HG02763 (cell line): ENCODE measurements around the gene KCNK3.
"Not testable (repeated sequence)": the region's sequence is repeated elsewhere in the genome, so short reads cannot be mapped to it uniquely, and the experiment has no call there.

ENCODE experiments used
- ATAC-seq: cut with Tn5 transposase; IDR thresholded peaks from one replicate; pipeline ENCODE4 v1.9.1; 2021; ENCODE audit warnings: mild to moderate bottlenecking, moderate library complexity; ENCODE audit not compliant: unreplicated experiment

The KCNK3 gene

DNA sequence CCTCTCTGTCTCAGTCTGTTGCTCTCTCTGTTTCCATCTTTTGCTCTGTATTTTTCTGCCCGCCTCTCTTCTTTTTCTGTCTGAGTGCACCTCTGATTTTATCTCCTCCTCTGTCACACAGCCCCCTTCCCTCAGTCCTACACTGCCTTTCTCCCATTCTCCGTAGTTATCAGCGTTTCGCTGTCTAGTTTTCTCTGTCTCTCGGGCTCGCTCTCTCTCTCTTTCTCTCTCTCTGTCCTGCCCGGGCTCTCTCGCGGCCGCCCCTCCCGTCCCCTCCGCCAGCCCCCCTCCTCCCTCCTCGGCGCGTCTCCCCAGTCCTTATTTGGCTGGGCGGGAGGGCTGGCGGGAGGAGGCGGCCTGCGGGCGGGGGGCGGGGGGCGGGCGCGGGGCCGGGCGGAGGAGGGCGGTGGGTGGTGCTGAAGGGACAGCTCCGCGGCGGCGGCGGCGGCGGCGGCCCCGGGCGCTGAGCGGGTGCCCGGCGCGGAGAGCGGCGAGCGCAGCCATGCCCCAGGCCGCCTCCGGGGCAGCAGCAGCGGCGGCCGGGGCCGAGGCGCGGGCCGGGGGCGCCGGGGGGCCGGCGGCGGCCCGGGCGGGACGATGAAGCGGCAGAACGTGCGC, at the start of gene KCNK3:
Gene KCNK3, plus strand, starts transcription at position 444 of the 618 bp plus-strand sequence. Its CDS starts 154 bp downstream, at position 598.
- no peak for ATAC-seq

DNA sequence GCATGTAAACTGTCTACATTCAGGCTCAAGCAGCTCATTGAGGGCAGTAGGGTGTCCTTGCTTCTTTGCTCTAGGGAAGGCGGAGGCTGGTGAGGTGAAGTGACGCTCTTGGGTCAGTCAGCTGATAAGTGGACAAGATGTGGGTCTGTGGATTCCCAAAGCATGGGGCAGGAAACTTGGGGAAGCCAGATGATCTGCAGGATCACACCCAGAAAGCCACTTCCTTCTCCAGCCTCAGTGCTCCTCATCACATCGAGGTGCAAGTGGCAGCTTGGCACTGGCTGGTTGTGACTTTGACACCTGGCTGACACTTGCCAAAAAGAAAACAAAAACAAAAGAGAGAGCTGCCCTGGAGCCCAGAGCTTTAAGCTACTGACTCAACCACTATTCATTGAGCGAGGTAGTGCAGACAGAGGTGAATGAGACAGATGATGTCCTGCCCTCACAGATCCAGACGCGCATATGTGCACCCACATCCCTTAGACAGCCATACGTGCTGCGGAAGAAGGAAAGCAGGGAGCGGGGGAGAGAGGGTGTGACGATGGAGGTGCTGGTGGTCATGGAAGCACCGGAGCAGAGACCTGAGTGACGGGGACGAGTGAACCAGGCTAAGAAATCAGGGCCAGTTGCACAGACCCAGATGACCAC, 48.2 kb upstream of the KCNK3 start:
- ATAC-seq = no peak

DNA sequence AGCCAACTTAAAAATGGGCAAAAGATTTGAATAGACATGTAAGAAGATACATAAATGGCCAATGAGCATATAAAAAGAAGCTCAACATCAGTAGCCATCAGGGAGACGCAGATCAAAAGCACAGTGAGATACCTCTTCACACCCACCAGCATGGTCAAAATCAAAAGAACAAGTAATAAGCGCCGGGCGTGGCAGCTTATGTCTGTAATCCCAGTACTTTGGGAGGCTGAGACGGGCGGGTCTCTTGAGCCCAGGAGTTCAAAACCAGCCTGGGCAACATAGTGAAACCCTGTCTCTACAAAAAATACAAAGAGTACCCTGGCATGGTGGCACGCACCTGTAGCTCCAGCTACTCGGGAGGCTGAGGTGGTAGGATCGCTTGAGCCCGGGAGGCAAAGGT, 46.8 kb upstream of the KCNK3 start:
- no peak for ATAC-seq

DNA sequence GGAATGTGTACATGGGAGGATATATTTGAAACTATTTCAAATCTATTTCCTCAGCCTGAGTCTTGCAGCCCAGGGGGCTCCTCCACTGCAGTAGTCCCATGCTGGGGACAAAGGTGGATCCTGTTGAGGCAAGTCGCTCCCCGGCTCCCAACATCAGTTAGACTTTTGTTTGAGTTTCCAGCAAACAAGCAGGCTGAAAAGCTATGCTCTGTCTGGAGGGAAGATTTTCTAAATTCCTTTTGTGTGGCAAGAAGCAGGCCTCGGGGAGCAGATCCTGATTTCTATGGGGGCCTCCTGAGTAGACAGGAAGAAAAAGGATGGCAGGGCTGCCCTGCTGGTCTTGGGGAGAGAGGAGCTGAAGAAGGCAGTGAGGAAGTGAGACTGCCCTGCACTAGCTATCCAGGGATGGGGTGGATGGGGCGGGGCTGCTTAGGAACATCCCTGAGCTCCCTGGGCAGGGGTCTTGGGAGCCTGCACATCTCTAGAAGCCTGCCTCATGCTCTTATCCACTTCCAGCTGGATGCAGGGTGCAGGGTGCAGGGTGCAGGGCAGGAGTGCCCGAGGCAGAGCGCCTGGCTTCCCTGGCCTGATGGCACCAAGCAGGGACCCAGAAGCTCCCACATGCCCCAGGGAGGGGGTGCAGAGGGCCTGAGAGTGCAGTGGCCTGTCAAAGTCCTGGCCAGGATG, 45.4 kb upstream of the KCNK3 start:
- no peak for ATAC-seq

DNA sequence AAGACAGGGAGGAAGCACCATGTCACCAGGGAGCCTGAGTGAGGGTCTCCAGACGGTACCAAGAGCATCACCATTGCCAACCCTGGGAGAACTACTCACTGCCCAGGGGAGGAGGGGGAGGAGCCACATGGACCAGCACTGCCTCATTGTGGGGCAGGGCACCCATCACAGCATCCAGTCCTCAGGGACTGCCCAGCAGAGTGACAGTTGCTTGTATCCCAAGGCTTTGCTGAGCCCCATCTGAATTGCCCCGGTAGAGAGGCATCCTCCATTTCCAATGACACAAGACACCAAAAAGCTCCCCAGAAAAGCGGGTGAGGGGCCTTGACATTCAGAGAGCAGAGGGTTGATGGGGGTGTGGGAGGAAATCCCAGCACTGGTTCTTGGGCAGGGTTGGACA, 44.5 kb upstream of the KCNK3 start:
- no peak for ATAC-seq

DNA sequence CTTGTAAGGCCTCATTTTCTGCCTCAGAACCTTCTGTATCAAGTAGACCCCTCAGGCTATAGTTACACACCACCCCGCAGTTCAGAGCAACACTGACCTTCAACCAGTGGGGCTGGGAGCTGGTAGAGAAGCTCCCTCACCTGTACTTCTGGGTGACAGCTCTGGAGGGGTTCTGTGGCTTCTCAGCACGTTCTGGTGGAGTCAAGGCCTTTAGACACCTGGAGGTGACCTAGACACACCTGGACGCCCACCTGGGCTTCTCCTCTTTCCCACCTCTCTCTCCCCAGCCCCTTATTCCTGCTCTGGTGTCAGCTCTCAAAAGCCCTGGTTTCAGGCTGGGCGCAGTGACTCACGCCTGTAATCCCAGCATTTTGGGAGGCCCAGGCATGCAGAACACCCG, 44.0 kb upstream of the KCNK3 start:
- no peak for ATAC-seq

DNA sequence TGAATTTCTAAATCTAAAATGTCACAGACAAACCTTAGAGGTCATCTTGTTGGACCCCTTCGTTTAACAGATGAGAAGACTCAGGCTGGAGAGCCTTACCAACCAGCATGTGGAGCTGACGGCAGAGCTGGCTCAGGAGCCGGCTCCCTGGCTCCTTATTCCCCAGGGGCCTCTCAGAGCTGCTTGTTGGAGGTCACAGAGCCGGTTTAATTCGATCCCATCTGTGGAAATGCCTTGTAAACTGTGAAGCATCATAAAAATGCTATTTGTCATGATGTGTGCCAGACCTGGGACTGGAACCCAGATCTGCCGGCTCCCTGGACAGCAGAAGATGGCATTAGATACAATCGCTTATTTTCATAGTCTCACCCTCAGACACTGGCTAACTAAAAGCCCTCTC, 43.2 kb upstream of the KCNK3 start:
- no peak for ATAC-seq

DNA sequence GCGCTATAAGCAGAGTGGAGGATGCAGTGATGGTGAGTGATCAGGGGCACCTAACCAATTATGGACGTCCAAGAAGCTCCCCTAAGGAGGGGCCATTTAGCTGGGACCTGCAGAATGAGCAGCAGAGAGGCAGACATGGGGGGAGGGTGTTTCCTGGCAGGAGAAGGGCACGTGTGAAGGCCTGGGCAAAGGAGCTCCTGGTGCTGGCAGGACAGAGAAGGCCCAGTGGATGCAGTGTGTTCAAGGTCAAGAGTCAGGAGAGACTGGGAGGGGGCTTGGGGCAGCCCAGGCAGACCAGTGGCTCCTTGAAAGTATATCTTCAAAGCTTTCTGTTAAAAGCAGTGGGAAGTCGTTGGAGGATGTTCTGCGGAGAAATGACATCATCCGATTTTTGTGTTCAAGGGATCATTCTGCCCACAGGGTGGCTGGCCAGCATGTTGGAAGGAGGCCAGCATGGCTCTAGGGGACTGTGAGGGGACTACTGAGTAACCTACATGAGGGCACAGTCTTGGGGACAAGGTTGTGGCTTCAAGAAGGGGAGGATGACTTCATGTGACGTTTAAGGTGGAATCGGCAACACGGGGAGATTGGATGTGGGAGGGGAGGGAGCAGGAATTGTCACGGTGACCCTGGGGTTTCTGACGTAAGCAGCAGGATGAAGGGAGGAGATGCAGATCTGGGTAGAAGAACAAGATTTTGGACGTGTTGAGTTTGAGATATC, 42.4 kb upstream of the KCNK3 start:
- ATAC-seq = no peak

DNA sequence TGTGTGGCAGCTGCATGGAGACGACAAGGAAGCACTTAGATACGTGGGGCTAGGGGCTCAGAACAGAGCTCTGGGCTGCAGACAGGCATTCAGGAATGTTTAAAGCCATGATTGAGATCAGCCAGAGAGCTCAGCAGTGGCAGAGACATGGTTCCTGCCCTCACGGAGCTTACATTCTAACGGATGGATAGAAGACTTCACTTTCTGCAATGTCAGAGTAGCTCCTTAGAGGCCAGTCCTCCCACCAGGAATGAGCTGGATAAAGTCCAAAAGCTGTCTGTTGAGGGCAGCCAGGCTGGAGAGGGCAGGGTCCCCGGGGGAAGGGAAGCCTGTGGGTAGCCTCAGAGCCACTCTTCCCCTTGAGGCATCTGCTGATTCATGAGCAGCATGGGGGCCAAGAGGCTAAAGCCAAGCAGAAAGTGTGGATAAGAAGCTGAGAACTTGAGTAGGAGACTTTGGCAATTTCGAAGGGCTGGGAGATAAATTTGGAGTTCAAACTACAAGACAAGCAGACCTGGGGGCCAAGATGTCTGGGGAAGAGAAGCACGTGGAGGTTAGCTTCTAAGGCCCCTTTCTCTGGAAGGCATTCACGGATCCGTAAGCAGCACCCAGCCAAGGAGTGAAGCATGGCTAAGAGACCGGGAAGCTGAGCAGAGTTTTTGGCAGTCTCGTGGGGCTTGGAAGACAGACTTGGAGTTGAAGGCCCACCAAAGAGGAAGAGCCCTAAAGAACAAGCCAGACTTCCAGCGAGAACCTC, 41.6 kb upstream of the KCNK3 start:
- ATAC-seq = no peak

DNA sequence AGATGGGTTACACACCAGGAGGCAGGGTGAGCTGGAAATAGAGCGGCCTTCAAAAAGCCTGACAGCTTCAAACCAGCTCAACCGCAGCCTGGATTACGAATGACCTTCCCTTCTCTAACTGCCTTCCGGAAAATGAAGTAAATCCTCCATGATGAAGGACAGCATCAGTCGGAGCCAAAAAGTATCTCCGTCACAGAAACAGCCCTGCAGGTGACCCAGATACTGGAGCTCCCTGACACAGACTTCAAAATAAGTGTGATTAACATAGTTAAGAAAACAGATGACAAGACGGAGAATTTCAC, 41.1 kb upstream of the KCNK3 start:
- ATAC-seq = no peak

DNA sequence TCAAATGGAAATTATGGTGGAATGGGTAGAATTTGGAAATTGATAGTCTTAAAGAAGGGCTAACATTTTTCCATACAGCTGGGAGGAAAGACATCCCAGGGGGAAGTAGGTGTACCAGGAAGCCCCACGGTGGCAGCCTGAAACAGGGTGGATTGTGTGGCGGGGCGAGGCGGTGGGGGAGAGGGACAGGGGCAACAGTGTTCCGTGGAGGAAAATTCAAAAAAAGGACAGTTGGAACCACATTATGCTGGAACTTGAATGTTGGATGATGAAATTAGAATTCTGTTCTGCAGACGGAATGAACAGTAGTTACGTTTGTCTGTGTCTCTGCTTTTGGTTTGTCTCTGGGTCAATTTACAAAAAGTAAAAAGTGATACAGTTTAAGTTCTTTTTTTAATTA, 40.7 kb upstream of the KCNK3 start:
- ATAC-seq = no peak

DNA sequence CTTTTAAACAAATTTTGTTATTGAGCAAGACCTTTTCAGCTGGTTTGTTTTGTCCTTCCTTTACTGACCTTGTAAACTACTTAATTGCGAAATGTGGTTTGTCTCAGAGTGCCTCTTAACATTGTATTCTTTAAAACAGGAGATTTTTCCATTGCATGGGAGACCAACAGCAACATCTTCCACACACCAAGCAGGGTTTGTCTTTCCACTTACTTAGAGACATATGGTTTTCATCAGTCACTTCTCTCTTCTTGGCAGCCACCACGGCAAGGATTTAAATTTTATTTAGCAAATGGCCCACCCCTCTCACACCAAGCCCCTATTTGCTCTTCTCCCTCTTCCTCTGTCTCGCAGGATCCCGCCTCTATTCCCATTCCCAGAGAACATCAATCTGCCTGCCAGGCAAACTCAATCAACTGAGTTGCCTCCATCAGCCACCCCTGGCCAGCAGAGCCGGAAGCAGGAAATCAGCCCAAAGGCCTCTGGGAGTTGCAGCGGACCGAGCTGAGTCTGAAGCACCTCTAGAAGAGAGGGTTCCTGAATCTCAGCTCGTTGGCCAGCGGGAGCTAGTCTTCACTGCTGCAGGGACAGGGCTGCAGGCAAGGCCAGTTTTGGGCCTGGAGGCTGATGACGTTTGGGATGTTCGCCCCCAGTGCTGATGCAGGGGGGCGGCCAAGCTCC, 40.0 kb upstream of the KCNK3 start:
- no peak for ATAC-seq

DNA sequence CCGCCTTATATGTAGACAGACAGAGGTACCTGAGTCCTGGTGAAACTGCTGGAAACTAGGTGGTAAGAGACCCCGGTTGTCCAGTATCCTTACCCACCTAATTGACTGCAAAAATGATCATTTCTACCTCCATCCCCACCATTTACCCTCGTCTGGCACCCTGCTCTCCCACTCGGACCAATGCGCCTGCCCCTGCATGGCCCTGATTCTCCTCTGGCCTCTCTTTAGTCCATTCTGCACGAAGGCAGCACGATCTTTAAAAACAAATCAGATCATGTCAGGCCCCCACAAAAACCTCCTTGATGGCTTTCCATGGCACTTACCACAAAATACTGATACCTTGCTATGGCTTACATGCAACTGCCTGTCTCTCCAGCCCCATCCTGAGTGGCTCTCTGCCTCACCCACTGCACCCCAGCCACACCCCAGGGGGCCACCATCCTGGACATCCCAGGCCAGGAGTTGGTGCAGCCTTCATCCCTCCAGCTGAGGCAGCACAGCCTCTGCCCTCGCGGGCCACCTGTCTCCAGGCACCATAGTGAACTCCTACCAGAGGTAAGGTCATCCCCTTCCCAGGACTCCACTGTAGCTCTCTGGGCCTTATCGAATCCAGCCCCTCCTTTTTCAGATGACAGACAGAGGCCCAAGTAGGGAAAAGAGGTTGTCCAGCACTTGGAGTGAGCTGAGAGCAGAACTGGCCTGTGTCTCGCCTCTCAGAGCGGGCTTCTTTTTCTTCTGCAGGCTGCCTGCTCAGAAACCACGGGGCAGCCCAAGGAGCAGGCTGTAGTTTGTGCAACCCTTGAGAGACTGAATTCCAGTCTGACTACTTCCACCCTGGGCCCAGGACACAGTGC, 39.1 kb upstream of the KCNK3 start:
- ATAC-seq = no peak

DNA sequence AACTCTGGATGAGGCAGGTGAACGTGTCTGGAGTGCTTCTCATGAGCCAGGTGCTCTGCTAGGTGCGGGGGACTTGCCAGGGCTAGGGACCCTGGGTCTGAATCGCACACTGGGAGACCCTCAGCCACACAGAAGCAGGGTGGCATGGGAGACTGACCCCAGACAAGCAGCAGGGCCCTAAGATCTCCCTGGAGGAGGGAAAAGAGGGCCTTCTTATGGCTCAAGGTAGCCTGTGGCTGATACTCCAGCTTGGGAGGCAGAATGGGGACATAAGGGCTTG, 38.5 kb upstream of the KCNK3 start:
- ATAC-seq = no peak

DNA sequence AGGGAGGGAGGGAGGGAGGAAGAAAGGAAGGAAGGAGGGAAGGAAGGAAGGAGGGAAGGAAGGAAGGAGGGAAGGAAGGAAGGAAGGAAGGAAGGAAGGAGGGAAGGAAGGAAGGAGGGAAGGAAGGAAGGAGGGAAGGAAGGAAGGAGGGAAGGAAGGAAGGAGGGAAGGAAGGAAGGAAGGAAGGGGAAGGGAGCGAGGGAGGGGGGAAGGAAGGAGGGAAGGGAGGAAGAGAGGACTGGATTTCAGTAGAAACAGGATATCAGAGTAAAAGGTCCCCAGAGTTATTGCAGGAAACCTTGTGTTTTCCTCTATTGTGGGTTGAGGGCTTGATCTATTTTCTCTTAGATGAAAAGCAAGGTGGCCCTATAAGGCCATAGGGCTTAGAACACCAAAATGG, 37.4 kb upstream of the KCNK3 start:
- ATAC-seq = not testable (repeated sequence)

DNA sequence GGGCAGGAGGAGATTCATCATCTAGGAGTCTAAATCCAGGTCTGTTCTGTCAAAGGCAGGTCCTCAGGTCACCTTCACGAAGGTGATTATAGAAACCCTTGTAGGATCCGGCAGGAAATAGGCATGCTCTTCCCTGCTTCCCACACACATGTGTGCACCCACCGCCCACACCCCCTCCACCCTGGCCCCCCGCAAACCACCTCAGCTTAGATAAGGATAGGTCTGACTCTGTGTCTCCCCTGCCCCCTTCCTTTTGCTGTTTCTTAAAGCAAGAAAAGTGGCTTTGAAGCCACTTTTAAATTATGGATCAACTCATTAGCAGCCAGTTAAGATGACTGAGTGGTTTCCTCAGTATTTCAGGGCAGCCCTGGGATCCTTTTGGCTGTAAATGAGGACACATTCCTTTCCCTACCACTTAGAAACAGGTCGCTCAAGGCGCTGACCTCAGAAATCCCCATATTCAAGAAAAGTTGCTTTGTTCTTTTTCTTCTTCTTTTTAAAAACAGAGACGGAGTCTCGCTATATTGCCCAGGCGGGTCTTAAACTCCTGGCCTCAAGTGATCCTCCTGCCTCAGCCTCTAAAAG, 36.8 kb upstream of the KCNK3 start:
- no peak for ATAC-seq

DNA sequence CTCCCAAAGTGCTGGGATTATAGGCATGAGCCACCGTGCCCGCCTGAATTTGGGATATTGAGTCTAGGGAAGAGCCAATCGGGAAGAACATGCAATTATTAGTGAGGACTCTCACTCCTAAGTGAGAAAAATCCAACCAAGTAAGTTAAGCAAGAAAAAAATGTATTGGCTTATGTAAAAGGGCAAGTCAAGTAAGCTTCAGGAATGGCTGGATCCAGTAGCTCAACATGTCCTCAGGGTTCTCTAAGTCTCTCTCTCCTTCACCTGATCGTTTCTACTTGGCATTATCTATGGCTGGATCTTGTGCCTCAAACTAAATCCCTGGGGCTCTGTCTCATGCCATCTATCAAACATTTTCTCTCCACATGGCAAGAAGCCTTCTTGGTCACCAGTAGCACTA, 35.3 kb upstream of the KCNK3 start:
- no peak for ATAC-seq

DNA sequence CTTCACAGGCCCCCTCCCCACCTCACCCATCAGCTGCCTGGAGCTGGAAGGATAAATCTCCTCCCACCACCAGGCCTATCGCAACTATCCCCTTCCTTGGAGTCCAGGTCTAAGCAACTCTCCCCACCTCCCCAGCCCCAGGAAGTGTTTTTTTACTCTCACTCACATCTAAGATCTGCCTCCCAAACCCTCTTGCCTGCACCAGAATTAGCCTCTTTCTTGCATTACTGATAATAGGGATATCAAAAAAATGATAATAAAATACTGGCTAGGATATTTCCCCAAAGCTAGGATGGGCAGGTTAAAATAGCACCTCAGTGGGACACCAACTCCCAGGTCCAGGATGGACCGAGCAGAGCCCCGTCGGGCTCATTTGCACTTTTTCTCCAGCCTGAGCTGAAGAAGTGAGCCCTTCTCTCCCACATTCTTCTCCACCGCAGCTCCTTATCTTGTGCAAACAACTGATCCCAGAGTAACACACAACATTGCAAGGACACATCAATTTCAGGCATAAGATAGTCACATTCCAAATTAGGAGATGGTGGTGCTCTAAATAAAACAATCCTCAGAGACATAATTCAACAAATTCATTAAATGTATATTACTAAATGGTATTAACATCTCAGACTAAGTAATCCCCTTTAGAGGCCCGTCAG, 33.7 kb upstream of the KCNK3 start:
- ATAC-seq = no peak

DNA sequence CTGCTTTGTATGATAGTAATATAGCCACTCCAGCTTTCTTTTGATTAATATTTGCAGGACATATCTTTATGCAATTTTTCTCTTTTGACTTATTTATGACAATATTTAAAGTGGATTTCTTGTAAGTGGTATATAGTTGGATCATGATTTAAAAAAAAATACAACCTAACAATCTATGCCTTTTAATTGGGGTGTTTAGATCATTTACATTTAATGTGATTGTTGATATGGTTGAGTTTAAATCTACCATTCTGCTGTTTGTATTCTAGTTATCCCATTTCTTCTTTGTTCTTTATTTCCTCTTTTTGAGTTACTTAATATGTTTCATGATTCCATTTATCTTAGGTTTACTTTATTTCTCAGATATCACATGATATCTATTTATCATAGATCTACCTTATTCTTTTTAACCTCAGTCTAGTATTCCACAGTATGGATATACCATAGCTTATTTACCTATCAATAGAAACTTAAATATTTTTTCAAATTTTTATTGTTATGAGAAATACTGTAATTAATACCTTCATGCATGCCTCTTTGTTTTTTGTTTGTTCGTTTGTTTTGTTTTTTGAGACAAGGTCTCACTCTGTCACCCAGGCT, 32.1 kb upstream of the KCNK3 start:
- ATAC-seq = no peak
